C4-2B (cell line): ENCODE measurements around the gene STXBP4.

Experiments used
- ZFX ChIP-seq: fragments of 450-650 bp; IDR thresholded peaks from 2 replicates; pipeline ENCODE4 v1.6.1; 2017
- TF ChIP-seq, protein P1 (sequence below): fragments of 450-650 bp; conservative IDR thresholded peaks from 2 replicates; pipeline ENCODE4 v1.5.1; 2017; ENCODE audit warnings: mild to moderate bottlenecking

DNA sequence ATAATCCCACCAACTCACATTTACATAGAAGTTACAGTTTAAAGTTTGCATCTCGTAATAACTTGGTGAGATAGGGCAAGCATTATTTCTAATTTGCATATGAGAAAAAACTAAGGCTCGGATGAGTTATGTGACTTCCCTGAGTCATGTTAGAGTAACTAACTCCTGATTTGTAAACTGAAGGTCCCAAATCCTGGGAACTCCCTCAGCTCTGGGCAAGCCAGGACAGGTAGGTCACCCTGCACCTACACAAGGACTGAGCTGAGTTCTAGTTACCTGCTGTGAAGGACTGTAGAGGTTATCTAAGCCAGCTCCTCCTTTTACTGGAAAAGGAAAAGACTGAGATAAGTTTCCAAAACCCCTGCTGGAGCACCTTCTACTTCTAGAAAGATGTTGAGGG is 204.0 kb downstream of the STXBP4 start:
- TF ChIP-seq, protein P1, sequence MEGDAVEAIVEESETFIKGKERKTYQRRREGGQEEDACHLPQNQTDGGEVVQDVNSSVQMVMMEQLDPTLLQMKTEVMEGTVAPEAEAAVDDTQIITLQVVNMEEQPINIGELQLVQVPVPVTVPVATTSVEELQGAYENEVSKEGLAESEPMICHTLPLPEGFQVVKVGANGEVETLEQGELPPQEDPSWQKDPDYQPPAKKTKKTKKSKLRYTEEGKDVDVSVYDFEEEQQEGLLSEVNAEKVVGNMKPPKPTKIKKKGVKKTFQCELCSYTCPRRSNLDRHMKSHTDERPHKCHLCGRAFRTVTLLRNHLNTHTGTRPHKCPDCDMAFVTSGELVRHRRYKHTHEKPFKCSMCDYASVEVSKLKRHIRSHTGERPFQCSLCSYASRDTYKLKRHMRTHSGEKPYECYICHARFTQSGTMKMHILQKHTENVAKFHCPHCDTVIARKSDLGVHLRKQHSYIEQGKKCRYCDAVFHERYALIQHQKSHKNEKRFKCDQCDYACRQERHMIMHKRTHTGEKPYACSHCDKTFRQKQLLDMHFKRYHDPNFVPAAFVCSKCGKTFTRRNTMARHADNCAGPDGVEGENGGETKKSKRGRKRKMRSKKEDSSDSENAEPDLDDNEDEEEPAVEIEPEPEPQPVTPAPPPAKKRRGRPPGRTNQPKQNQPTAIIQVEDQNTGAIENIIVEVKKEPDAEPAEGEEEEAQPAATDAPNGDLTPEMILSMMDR: no peak
- TF ChIP-seq ZFX: no peak
